A673 (cell line): ENCODE results near the gene SHC4. TPM values are rescaled to one million over a fixed set of nuclear protein-coding genes. Genes with fewer than 3 reads are reported as not detected.
A peak's percentile ranks its signal among the peaks of the same experiment; 100 is the strongest.

Experiments
- BruUV-seq: library from RNA; stranded (reverse); fragments of 400-500 nt; replicated peaks from 2 replicates; lab custom pipeline; 2021; lab: Mats Ljungman, UMichigan
- CTCF ChIA-PET: fragments of 300-600 bp; sonication (Branson Sonifier 250); formaldehyde crosslinking; loops from one replicate; lab custom pipeline; 2022; ENCODE audit warnings: antibody characterized with exemption; lab: Charles Lee
- POLR2A ChIA-PET: fragments of 300-600 bp; sonication (Branson Sonifier 250); formaldehyde crosslinking; loops from one replicate; lab custom pipeline; 2022; ENCODE audit warnings: antibody characterized with exemption; ENCODE audit not compliant: low non-redundant PET; lab: Charles Lee
- DNase-seq: peaks from one replicate; pipeline ENCODE4 v3.0.0-alpha.2; 2015; ENCODE audit warnings: low spot score
- H3K27ac ChIP-seq: fragments of 200-600 bp; sonication (generic); 2 replicates; pipeline ENCODE4 v1.5.1; 2016; ENCODE audit warnings: mixed run types, low read depth, mild to moderate bottlenecking, mixed read lengths, antibody characterized with exemption, low read length; ENCODE audit not compliant: poor library complexity, severe bottlenecking
- H3K27me3 ChIP-seq: fragments of 200-600 bp; sonication (generic); replicated peaks from 2 replicates; pipeline ENCODE4 v1.6.1; 2017; ENCODE audit warnings: mixed run types, low read depth, mild to moderate bottlenecking, mixed read lengths, antibody characterized with exemption, low read length; ENCODE audit not compliant: insufficient read depth, poor library complexity
- H3K36me3 ChIP-seq: fragments of 200-600 bp; sonication (generic); 2 replicates; pipeline ENCODE4 v1.6.1; 2016; ENCODE audit warnings: mixed run types, mild to moderate bottlenecking, mixed read lengths, antibody characterized with exemption, low read length; ENCODE audit not compliant: insufficient read depth, poor library complexity, severe bottlenecking
- H3K4me1 ChIP-seq: fragments of 200-600 bp; sonication (generic); 2 replicates; pipeline ENCODE4 v1.6.1; 2017; ENCODE audit warnings: mixed run types, mild to moderate bottlenecking, mixed read lengths, antibody characterized with exemption, low read length; ENCODE audit not compliant: insufficient read depth, poor library complexity, severe bottlenecking
- H3K4me3 ChIP-seq: fragments of 200-600 bp; sonication (generic); 2 replicates; pipeline ENCODE4 v1.5.1; 2016; ENCODE audit warnings: low read depth, mixed run types, mild to moderate bottlenecking, mixed read lengths, low read length; ENCODE audit not compliant: poor library complexity, severe bottlenecking
- H3K9me3 ChIP-seq: fragments of 200-600 bp; sonication (generic); 2 replicates; pipeline ENCODE4 v1.6.1; 2016; ENCODE audit warnings: mixed run types, low read depth, mild to moderate bottlenecking, mixed read lengths, antibody characterized with exemption, low read length; ENCODE audit not compliant: poor library complexity, severe bottlenecking
- EZH2 ChIP-seq: fragments of 200-600 bp; sonication (generic); IDR thresholded peaks from 2 replicates; pipeline ENCODE4 v1.6.1; 2017; ENCODE audit warnings: borderline replicate concordance, low read depth, mild to moderate bottlenecking, mixed read lengths, antibody characterized with exemption, low read length; ENCODE audit not compliant: poor library complexity, severe bottlenecking
- intact Hi-C: fragments of 100-400 bp; cut with micrococcal nuclease; formaldehyde crosslinking; loops from one replicate; pipeline ENCODE4 v1.10.0; 2022; ENCODE audit not compliant: unreplicated experiment
- total RNA-seq: library from RNA; stranded (reverse); gene quantifications from 2 replicates; pipeline ENCODE4 v1.2.3, GENCODE V29; 2021
- TF ChIP-seq, protein P1 (sequence below): fragments of 300-800, 200-600 bp; sonication (generic); conservative IDR thresholded peaks from 2 replicates; pipeline ENCODE4 v1.5.1; 2017; ENCODE audit warnings: low read depth, mild to moderate bottlenecking, antibody characterized with exemption, low read length, moderate library complexity, mixed read lengths

The SHC4 gene
- total RNA-seq, 1 experiment from 2014 or later = 0.73 TPM

DNA sequence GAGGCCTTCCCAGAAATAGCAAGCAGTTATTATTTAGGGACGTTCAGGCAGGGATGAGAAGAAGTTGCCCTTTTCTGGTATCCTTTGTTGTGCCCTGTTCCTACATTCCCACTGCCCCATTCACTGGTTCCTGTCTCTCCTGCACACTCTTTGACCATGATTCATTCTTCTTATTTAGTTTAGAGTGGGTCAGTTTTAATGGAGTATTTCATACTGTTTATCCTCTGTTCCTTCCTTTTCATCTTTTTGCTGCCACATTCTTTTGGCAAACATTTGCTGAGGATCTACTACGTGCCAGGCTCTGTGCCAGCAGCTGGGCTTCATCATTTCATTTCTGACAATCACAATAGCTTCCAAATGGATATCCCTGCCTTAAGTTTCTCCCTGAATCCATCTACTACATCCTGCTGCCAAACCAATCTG, 97.6 kb downstream of the SHC4 start:
- no peak for TF ChIP-seq EZH2
- TF ChIP-seq, protein P1, sequence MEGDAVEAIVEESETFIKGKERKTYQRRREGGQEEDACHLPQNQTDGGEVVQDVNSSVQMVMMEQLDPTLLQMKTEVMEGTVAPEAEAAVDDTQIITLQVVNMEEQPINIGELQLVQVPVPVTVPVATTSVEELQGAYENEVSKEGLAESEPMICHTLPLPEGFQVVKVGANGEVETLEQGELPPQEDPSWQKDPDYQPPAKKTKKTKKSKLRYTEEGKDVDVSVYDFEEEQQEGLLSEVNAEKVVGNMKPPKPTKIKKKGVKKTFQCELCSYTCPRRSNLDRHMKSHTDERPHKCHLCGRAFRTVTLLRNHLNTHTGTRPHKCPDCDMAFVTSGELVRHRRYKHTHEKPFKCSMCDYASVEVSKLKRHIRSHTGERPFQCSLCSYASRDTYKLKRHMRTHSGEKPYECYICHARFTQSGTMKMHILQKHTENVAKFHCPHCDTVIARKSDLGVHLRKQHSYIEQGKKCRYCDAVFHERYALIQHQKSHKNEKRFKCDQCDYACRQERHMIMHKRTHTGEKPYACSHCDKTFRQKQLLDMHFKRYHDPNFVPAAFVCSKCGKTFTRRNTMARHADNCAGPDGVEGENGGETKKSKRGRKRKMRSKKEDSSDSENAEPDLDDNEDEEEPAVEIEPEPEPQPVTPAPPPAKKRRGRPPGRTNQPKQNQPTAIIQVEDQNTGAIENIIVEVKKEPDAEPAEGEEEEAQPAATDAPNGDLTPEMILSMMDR = no peak
- intact Hi-C loops = loop anchor here (5.0 to 10.0 kb wide), 2 partner anchors 96 to 169 kb away; partner anchors contain the start of gene SHC4
- Histone ChIP-seq H3K27ac (no peak overlapping the region), H3K27me3 (no peaks in the 10 kb centered on the region), H3K36me3 (no peaks in the 10 kb centered on the region), H3K4me1 (peaks cover 43% of the 10 kb centered on the region), H3K4me3 (no peak overlapping the region), H3K9me3 (no peaks in the 10 kb centered on the region)
- POLR2A ChIA-PET = no interaction called here
- no TSS peak for BruUV-seq
- DNase-seq = peak; percentile 25
- CTCF ChIA-PET = interaction anchor here (0.7 to 1.2 kb wide), 2 partner anchors 280 to 763 kb away, joined by 4 to 6 read pairs; no protein-coding TSS in a partner anchor

DNA sequence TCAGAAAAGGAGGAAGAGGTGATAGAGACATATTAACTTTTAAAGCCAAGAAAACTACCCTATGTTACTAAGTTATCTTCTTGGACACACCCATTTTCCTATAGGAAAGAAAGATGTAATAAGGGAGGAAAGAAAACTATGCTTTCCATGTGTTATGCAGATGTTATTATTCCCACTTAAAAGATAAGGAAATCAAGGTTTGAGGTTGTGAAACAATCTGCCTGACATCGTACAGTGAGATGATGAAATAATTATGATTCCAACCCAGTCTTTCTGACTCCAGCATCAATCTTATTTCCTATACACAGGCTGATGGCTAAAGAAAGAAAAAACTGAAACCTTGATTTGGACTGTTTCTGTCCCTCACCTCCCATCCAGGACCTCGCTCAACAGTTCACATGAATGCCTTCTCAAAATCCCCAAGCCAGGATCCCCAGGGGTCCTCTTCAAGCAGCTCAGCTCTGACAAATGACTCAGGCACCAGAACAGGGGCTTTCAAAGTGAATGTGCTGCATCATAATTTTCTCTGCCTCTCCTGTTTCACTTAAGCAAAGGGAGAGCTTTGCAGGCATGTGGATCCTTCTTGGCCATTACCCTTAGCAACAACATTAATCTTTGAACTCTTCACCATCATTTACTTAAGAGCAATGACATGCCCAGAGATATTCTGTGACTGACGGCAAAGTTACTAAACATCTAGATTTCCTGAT, 98.2 kb downstream of the SHC4 start:
- H3K27ac ChIP-seq = no peak overlapping the region
- no peaks in the 10 kb centered on the region for H3K36me3 ChIP-seq
- ChIA-PET CTCF (interaction anchor here (0.7 to 1.2 kb wide), 2 partner anchors 280 to 764 kb away, joined by 4 to 6 read pairs; no protein-coding TSS in a partner anchor), POLR2A (no interaction called here)
- intact Hi-C loops = loop anchor here (5.0 to 10.0 kb wide), 2 partner anchors 97 to 169 kb away; partner anchors contain the start of gene SHC4
- no peaks in the 10 kb centered on the region for H3K9me3 ChIP-seq
- no peak for TF ChIP-seq EZH2
- peak; percentile 91 for DNase-seq
- no peaks in the 10 kb centered on the region for H3K27me3 ChIP-seq
- no peak overlapping the region for H3K4me3 ChIP-seq
- no TSS peak for BruUV-seq
- H3K4me1 ChIP-seq = peaks cover 43% of the 10 kb centered on the region

DNA sequence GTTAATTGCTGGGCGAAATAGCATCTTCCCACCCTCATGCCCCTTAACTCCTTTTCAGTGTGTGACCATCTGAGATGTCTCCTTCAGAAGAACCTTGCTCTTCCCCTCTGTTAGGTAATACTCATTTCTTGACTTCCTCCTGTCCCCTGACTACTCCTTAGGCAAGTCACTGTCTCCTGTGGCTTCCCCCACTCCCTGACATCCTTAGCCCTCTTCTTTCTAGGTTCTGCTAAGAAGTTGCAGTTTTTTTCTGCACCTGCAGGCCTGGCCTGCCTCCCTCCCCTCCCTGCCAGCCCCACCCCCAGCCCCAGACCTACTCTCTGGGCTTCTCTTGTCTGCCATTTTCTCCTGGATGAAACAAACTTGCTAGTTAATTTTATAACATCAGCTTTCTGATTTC, 101.0 kb downstream of the SHC4 start:
- BruUV-seq = no TSS peak
- CTCF ChIA-PET = interaction anchor here (0.5 to 1.7 kb wide), 6 partner anchors 15 to 559 kb away, joined by 3 to 21 read pairs (median 4); partner anchors contain the start of genes CEP152, COPS2 and EID1
- TF ChIP-seq, protein P1 = no peak
- no peak for TF ChIP-seq EZH2
- Histone ChIP-seq H3K9me3 (no peaks in the 10 kb centered on the region), H3K4me1 (peaks cover 29% of the 10 kb centered on the region), H3K4me3 (no peak overlapping the region), H3K27ac (no peak overlapping the region), H3K27me3 (no peaks in the 10 kb centered on the region), H3K36me3 (no peaks in the 10 kb centered on the region)
- DNase-seq = no peak
- POLR2A ChIA-PET = interaction anchor here (0.7 kb wide), 1 partner anchor 146 kb away, joined by 12 read pairs; no protein-coding TSS in a partner anchor
- intact Hi-C loops = loop anchor here (2.0 to 10.0 kb wide), 4 partner anchors 172 to 1285 kb away; partner anchors contain the start of gene FGF7
